PC-9 (cell line): ENCODE results near the gene SSTR3.

Experiments used
- CTCF ChIP-seq: fragments of 200-600 bp; sonication (generic); conservative IDR thresholded peaks from 2 replicates; pipeline ENCODE4 v1.6.1; 2017; ENCODE audit warnings: mixed run types, antibody characterized with exemption, mild to moderate bottlenecking, moderate library complexity
- EZH2 ChIP-seq: fragments of 200-600 bp; sonication (generic); IDR thresholded peaks from 2 replicates; pipeline ENCODE4 v1.8.0; 2017; ENCODE audit warnings: antibody characterized with exemption, low read depth

- TF ChIP-seq CTCF (peak; percentile 41), EZH2 (no peak)
Measured at GRCh38 chr22:37196539-37197450, 15.5 kb downstream of the SSTR3 start.
